Lower lobe of right lung (tissue), 2 donors: ENCODE results near the gene TPRN. TPM values are rescaled to one million over a fixed set of nuclear protein-coding genes. Genes with fewer than 3 reads are reported as not detected.

ENCODE experiments used
- ATAC-seq, 2 donors: fragments of 200-7000 bp; cut with Tn5 transposase; one replicate each; pipeline ENCODE4 v1.9.1; 2020 to 2022; ENCODE audit warnings: mild to moderate bottlenecking in 2 of 2, moderate library complexity in 2 of 2
- DNase-seq: peaks from one replicate; pipeline ENCODE4 v3.0.0-alpha.2; 2020
- H3K27ac ChIP-seq: fragments of 200-600 bp; one replicate; pipeline ENCODE4 v1.8.0; 2022
- H3K27me3 ChIP-seq: fragments of 200-600 bp; one replicate; pipeline ENCODE4 v1.8.0; 2022; ENCODE audit warnings: low read depth
- H3K36me3 ChIP-seq: fragments of 200-600 bp; one replicate; pipeline ENCODE4 v1.8.0; 2022; ENCODE audit warnings: mild to moderate bottlenecking
- H3K4me1 ChIP-seq: fragments of 200-600 bp; one replicate; pipeline ENCODE4 v1.8.0; 2022
- H3K4me3 ChIP-seq: fragments of 200-600 bp; one replicate; pipeline ENCODE4 v1.8.0; 2022; ENCODE audit warnings: mild to moderate bottlenecking
- H3K9me3 ChIP-seq: fragments of 200-600 bp; one replicate; pipeline ENCODE4 v1.8.0; 2022
- intact Hi-C: fragments of 100-400 bp; cut with DNase I; formaldehyde crosslinking; loops from one replicate; pipeline ENCODE4 v1.11.0; 2022
- total RNA-seq: library from RNA; stranded (reverse); fragmentation: NEBNext Ultra II Directional; extraction: Animal tissue kit (Norgen Biotek cat#: 25700); gene quantifications from one replicate; pipeline ENCODE4 v1.2.1, GENCODE V29; 2021
- TF ChIP-seq, protein P1 (sequence below): fragments of 200-600 bp; IDR thresholded peaks from one replicate; pipeline ENCODE4 v1.8.0; 2022; ENCODE audit warnings: antibody characterized with exemption, mild to moderate bottlenecking
- donor health status: DM: no; HTN: yes; CAD: no; lungs with severe emphysema.

Gene TPRN
- total RNA-seq, 1 donor from 2014 or later, result 17.8 TPM

DNA sequence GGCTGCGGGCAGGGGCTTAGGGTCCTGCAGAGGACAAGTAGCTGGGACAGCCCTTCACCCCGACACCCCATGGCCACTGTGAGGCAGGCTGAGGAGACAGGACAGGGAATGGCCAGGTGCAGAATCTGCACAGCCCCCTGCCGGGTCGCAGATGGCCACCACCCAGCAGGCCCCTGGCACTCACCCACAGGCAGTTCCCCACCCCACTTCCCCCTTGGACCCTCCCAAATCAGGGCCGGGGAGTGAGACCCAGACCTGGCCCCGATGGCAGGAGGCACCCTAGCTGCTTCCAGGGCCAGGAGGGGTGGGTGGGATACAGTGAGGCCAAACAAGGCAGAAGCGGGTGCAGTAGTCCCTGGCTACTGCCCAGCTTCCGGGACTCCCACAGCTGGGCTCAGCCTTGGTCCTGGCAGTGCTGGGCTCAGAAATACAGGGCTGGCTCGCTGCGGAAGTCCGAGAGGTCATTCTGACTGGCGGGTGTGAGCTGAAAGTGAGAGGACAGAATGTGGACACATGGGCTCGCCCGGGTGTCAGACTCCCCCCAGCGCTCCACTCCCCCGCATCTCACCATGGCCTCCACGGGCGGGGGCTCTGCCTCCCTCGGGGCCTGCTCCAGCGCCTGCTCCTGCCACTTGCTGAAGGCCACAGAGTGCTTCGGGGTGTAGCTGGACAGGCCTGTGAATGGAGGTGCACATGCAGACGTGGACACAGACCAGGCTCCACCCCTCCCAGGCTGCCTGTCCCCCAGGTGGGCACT lies 8.7 kb downstream of the TPRN start:
- intact Hi-C loops, result no loop called here
- ATAC-seq, result no peak
- no peak for DNase-seq
- Histone ChIP-seq H3K27ac (no peak overlapping the region), H3K4me1 (peaks cover 59% of the 10 kb centered on the region), H3K27me3 (no peaks in the 10 kb centered on the region), H3K36me3 (peaks cover 32% of the 10 kb centered on the region), H3K9me3 (no peaks in the 10 kb centered on the region), H3K4me3 (no peak overlapping the region)
- TF ChIP-seq, protein P1, sequence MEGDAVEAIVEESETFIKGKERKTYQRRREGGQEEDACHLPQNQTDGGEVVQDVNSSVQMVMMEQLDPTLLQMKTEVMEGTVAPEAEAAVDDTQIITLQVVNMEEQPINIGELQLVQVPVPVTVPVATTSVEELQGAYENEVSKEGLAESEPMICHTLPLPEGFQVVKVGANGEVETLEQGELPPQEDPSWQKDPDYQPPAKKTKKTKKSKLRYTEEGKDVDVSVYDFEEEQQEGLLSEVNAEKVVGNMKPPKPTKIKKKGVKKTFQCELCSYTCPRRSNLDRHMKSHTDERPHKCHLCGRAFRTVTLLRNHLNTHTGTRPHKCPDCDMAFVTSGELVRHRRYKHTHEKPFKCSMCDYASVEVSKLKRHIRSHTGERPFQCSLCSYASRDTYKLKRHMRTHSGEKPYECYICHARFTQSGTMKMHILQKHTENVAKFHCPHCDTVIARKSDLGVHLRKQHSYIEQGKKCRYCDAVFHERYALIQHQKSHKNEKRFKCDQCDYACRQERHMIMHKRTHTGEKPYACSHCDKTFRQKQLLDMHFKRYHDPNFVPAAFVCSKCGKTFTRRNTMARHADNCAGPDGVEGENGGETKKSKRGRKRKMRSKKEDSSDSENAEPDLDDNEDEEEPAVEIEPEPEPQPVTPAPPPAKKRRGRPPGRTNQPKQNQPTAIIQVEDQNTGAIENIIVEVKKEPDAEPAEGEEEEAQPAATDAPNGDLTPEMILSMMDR, result no peak

DNA sequence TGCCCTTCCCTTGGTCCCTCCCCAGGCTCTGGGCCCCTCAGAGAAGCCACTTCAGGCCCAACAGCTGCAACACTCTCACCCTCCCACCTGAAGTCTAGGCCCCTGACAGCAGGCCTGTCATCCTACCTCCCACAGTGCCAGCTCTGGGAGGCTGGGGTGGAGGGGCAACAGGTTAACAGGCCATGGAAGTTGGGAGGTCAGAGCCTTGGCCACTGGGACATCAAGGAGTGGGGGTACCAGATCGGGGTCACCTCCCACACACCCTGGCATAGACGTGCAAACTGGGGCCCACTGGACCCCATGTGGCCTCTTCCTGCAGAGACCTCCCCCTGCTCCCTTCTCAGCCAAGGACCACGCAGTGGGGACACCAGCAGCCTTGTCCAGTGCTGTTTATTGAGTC lies 9.3 kb downstream of the TPRN start:
- TF ChIP-seq, protein P1, result no peak
- no peak for DNase-seq
- Histone ChIP-seq H3K4me1 (peaks cover 59% of the 10 kb centered on the region), H3K9me3 (no peaks in the 10 kb centered on the region), H3K4me3 (no peak overlapping the region), H3K36me3 (peaks cover 35% of the 10 kb centered on the region), H3K27ac (no peak overlapping the region), H3K27me3 (no peaks in the 10 kb centered on the region)
- ATAC-seq, result no peak
- intact Hi-C loops, result no loop called here

GRCh38 chr9:137190315-137190856 lies 10.2 kb downstream of the TPRN start:
- H3K36me3 ChIP-seq, result peaks cover 43% of the 10 kb centered on the region
- H3K9me3 ChIP-seq, result no peaks in the 10 kb centered on the region
- DNase-seq (no peak), ATAC-seq (no peak)
- peaks cover 59% of the 10 kb centered on the region for H3K4me1 ChIP-seq
- intact Hi-C loops, result no loop called here
- H3K4me3 ChIP-seq, result peak overlapping the region; percentile 98
- TF ChIP-seq, protein P1, result no peak
- peak overlapping the region; percentile 97 for H3K27ac ChIP-seq
- H3K27me3 ChIP-seq, result no peaks in the 10 kb centered on the region

GRCh38 chr9:137189297-137190295 lies 10.9 kb downstream of the TPRN start:
- no peak for DNase-seq
- TF ChIP-seq, protein P1, result no peak
- H3K9me3 ChIP-seq, result no peaks in the 10 kb centered on the region
- intact Hi-C loops, result no loop called here
- H3K36me3 ChIP-seq, result peaks cover 51% of the 10 kb centered on the region
- H3K27ac ChIP-seq, result peak overlapping the region; percentile 97
- H3K4me3 ChIP-seq, result peak overlapping the region; percentile 98
- ATAC-seq, result no peak
- H3K27me3 ChIP-seq, result no peaks in the 10 kb centered on the region
- H3K4me1 ChIP-seq, result peaks cover 57% of the 10 kb centered on the region

GRCh38 chr9:137188490-137189296 lies 11.8 kb downstream of the TPRN start, which contains the start of the genes ANAPC2 and SSNA1:
ANAPC2 (minus strand) TSS chr9:137188560; CDS start chr9:137188532, 28 bp downstream.
SSNA1 (plus strand) TSS chr9:137188676; CDS start chr9:137188727, 51 bp downstream.
- Histone ChIP-seq H3K9me3 (no peaks in the 10 kb centered on the region), H3K4me3 (peak within 1 kb of the TSS; percentile 98), H3K4me1 (peaks cover 51% of the 10 kb centered on the region), H3K36me3 (peaks cover 55% of the 10 kb centered on the region), H3K27ac (peak within 1 kb of the TSS; percentile 97), H3K27me3 (no peaks in the 10 kb centered on the region)
- TF ChIP-seq, protein P1, result no peak
- peak; percentile 94 to 95 for ATAC-seq
- intact Hi-C loops, result no loop called here
- peak; percentile 95 for DNase-seq
